ENCODE measurements around the gene CLPTM1L.

DNA sequence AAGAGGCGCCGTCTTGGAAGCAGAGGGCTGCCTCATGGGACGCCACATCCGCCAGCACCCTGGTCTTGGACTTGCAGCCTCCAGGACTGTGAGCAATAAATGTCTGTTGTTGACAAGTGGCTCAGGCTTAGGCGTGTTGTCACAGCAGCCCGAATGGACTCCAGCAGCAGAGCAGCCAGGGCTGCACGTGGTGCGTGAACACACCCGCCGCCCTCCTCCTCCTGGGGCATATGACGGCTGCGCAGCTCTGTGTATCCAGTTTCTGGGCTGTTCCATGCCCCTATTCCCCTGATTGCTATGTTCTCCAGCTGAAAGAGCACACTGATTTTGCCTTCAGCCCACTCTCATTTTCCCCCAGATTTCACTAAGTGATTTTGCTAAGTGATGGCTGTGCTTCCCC, 36.0 kb upstream of the CLPTM1L start:
- TF ChIP-seq, protein P1, sequence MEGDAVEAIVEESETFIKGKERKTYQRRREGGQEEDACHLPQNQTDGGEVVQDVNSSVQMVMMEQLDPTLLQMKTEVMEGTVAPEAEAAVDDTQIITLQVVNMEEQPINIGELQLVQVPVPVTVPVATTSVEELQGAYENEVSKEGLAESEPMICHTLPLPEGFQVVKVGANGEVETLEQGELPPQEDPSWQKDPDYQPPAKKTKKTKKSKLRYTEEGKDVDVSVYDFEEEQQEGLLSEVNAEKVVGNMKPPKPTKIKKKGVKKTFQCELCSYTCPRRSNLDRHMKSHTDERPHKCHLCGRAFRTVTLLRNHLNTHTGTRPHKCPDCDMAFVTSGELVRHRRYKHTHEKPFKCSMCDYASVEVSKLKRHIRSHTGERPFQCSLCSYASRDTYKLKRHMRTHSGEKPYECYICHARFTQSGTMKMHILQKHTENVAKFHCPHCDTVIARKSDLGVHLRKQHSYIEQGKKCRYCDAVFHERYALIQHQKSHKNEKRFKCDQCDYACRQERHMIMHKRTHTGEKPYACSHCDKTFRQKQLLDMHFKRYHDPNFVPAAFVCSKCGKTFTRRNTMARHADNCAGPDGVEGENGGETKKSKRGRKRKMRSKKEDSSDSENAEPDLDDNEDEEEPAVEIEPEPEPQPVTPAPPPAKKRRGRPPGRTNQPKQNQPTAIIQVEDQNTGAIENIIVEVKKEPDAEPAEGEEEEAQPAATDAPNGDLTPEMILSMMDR (IDR thresholded peaks at IDR 0.05; ENCODE audit: poor library complexity) = no peak
- TF ChIP-seq EZH2phosphoT487 (IDR thresholded peaks at IDR 0.05; ENCODE audit: low read depth, severe bottlenecking, unreplicated experiment) = no peak
